ENCODE measurements around the gene NUP42. TPM values are rescaled to one million over a fixed set of nuclear protein-coding genes. Genes with fewer than 3 reads are reported as not detected.
"Not testable (repeated sequence)": the region's sequence is repeated elsewhere in the genome, so short reads cannot be mapped to it uniquely, and the experiment has no call there.

The NUP42 gene
- total RNA-seq, 2 experiments from 2014 or later = 33.0 to 33.8 TPM

DNA sequence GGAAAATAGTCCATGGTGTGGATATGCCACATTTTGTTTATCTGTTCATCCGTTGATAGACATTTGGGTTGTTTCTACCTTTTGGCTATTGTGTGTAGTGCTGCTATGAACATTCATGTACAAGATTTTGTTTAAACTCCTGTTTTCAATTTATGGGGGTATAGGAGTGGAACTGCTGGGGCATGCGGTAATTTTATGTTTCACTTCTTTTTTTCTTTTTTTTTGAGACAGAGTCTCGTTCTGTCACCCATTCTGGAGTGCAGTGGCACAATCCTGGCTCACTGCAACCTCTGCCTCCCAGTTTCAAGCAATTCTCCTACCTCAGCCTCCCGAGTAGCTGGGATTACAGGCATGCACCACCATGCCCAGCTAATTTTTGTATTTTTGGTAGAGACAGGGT, 42.5 kb downstream of the NUP42 start:
- H3K4me3 Mint-ChIP-seq; POLR2A ChIA-PET; H3K27ac Mint-ChIP-seq; H3K4me1 Mint-ChIP-seq; H3K9me3 Mint-ChIP-seq; DNase-seq; H3K36me3 Mint-ChIP-seq (ENCODE audit: low read depth); CTCF ChIA-PET: not testable (repeated sequence)
- H3K27me3 Mint-ChIP-seq = peaks cover 14% of the 10 kb centered on the region

DNA sequence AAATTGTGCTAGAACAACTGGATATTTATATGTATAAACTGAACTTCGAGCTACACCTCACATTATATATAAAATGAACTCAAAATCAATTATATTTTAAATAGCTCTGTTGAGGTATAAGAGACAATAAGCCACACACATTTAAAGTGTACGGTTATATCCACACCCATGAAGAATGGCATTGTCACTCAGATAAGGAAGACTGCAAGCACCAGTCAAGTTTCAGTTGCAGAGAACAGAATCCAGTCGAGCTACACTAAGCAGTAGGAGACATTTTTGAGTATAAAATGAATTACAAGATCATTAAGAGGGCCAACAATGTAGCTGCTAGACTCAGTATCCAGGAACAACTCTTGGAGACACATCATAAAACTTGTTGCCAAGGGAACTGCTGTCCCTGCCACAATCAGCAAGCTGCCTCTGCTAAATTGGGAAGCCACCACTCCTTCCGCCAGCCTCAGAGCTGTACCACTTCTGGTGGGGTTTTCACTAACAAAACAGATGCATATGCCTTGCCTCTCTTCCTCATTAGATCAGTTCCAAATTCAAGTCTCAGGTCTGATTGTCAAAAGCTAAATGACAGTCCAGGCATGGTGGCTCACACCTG, 45.1 kb downstream of the NUP42 start:
- DNase-seq = no peak
- H3K9me3 Mint-ChIP-seq = no peaks in the 10 kb centered on the region
- H3K4me3 Mint-ChIP-seq = no peak overlapping the region
- H3K27ac Mint-ChIP-seq = no peak overlapping the region
- ChIA-PET CTCF (interaction anchor here (1.2 kb wide), 2 partner anchors 37 to 141 kb away, joined by 3 read pairs; no protein-coding TSS in a partner anchor), POLR2A (no interaction called here)
- no peaks in the 10 kb centered on the region for H3K36me3 Mint-ChIP-seq (ENCODE audit: low read depth)
- H3K27me3 Mint-ChIP-seq = peaks cover 10% of the 10 kb centered on the region
- H3K4me1 Mint-ChIP-seq = no peaks in the 10 kb centered on the region

DNA sequence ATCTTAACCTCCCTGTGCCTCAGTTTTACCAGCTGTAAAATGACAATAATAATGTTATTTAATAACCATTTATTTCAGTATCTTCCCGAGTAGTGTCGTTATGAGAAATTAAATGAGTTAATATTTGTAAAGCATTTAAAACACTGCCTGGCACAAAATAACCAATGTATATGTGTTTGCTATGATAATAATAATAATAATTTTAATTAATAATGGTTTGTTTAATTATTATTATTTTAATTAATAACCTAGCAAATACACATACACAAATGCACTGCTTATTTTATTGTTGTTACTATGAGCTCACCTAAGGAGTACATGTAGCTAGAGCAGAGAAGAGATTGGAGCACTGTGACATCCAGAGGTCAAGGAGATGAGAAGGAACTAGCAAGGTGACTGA, 46.6 kb downstream of the NUP42 start:
- ChIA-PET POLR2A (no interaction called here), CTCF (no interaction called here)
- Mint-ChIP-seq H3K4me3 (no peak overlapping the region), H3K27ac (no peak overlapping the region), H3K36me3 (ENCODE audit: low read depth) (no peaks in the 10 kb centered on the region), H3K9me3 (no peaks in the 10 kb centered on the region), H3K4me1 (no peaks in the 10 kb centered on the region), H3K27me3 (peaks cover 5% of the 10 kb centered on the region)
- DNase-seq = no peak

DNA sequence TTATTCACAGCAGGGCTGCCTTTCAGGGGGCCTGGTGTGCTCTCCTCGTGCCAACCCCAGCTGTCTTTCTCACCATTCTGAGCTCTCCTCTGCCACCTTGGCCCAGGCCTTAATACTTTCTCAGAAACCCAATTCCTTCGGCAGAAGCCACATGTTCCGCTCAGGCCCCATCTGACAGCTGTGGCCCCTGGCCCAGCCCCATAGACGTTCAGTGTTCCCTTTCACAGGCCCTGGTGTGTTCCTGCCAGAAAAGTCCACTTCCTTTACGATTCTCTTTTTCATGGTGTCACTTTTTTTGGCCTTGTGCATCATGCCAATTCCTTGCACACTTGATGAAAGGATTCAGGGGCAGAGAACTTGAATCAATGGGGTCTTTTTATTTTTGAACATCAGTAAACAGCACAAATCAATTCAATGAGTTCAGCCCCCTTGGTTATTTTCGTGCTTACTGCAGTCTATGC, 48.8 kb downstream of the NUP42 start:
- H3K4me1 Mint-ChIP-seq = peaks cover 1% of the 10 kb centered on the region
- DNase-seq = no peak
- H3K27me3 Mint-ChIP-seq = no peaks in the 10 kb centered on the region
- ChIA-PET POLR2A (no interaction called here), CTCF (interaction anchor here (1.0 kb wide), 1 partner anchor 42 kb away, joined by 3 read pairs; no protein-coding TSS in a partner anchor)
- H3K27ac Mint-ChIP-seq = no peak overlapping the region
- H3K9me3 Mint-ChIP-seq = no peaks in the 10 kb centered on the region
- no peaks in the 10 kb centered on the region for H3K36me3 Mint-ChIP-seq (ENCODE audit: low read depth)
- H3K4me3 Mint-ChIP-seq = no peak overlapping the region

DNA sequence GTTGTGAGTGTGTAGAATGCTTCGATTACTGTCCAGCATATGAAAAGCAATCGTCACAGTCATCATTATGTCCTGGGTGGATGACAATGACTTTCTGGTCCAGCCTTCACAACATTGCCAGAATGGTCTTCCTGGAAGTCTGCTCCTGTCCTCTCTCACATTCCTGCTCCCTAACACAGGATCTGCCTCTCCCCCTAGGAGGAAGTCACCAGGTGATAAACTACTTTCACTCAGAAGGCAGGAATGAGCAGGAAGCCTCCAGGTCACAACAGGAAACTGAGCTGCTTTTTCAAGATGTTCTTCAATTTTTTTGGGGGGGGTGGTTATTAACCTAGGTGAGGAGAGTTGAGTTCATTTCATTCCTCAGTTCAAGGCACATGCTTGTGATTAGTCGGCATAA, 51.1 kb downstream of the NUP42 start:
- DNase-seq = no peak
- H3K9me3 Mint-ChIP-seq = no peaks in the 10 kb centered on the region
- no peak overlapping the region for H3K4me3 Mint-ChIP-seq
- ChIA-PET POLR2A (no interaction called here), CTCF (no interaction called here)
- H3K36me3 Mint-ChIP-seq (ENCODE audit: low read depth) = no peaks in the 10 kb centered on the region
- H3K4me1 Mint-ChIP-seq = peaks cover 1% of the 10 kb centered on the region
- H3K27me3 Mint-ChIP-seq = no peaks in the 10 kb centered on the region
- H3K27ac Mint-ChIP-seq = no peak overlapping the region

DNA sequence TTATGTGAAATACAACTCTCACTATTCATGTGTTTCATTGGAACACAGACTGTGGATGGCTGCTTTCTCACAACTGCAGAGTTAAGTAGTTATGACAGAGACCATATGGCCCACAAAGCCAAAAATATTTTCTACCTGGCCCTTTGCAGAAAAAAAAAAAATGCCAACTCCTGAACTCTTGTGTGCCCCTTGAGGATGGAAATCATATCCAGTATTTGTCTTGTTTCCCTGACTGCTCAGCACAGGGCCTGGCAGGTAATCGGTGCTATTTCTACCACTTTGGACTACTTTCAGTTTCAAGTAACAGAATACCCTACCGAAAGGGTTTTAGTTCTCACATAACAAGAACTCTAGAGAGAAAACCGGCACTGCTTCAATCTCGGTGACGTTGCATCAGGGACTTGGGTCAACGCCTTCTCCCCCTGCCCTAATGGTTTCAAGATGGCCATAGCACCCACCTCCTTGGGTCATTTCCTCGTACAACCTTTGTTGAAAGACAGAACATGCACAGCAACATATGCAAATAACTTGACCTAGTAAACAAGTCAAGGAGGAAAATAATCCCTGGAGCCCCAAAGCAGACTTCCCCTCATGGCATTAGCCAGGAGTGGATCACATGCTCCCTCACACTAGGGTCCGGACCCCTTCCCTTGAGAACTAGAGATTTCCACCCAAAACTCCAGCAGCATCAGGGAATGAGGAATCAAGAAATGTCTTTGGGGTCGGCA, 52.9 kb downstream of the NUP42 start:
- H3K9me3 Mint-ChIP-seq = no peaks in the 10 kb centered on the region
- H3K27ac Mint-ChIP-seq = no peak overlapping the region
- H3K36me3 Mint-ChIP-seq (ENCODE audit: low read depth) = no peaks in the 10 kb centered on the region
- POLR2A ChIA-PET = no interaction called here
- H3K27me3 Mint-ChIP-seq = no peaks in the 10 kb centered on the region
- CTCF ChIA-PET = no interaction called here
- peaks cover 1% of the 10 kb centered on the region for H3K4me1 Mint-ChIP-seq
- DNase-seq = no peak
- H3K4me3 Mint-ChIP-seq = no peak overlapping the region

DNA sequence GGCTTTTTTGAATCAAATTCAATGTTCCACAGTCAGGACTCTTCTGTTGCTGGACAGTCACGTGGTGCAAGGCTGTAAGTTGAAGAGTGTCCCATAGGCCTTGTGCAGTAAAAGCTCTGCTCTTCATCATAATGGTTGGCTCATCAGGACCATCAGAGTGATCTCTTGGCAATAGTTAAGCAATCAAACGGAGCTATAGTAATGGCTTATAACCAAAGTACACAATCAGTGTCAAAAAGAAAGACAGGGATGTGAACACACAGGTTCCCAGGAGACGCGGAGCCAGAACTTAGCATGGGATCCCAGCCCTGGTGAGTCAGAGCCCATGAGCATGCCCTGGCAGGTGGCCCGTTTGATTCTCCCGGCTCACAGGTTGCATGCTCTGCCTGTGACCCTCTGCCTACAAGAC, 54.0 kb downstream of the NUP42 start:
- POLR2A ChIA-PET = no interaction called here
- Mint-ChIP-seq H3K27ac (no peak overlapping the region), H3K36me3 (ENCODE audit: low read depth) (no peaks in the 10 kb centered on the region), H3K4me1 (peaks cover 1% of the 10 kb centered on the region), H3K27me3 (no peaks in the 10 kb centered on the region), H3K4me3 (no peak overlapping the region), H3K9me3 (no peaks in the 10 kb centered on the region)
- DNase-seq = no peak
- CTCF ChIA-PET = no interaction called here

DNA sequence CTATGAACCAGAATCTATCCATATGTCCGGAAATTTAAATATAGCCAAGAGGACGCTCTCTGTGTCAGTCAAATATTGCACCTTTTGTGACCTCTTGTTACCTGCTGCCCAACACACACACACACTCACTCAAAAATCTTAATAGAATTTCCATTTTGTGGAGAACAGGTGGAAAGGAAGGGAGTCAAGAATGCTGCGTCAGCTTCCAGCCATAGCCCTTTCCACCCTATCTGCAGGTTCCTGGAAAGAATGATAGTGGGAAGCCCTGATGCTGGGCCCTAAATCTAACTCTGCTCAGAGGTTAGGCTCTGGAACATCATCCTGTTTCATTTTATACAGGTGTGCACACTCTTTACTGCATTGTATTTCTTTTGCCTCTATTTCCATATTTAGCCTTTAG, 55.2 kb downstream of the NUP42 start:
- ChIA-PET CTCF (no interaction called here), POLR2A (no interaction called here)
- H3K4me3 Mint-ChIP-seq = no peak overlapping the region
- no peaks in the 10 kb centered on the region for H3K27me3 Mint-ChIP-seq
- H3K36me3 Mint-ChIP-seq (ENCODE audit: low read depth) = no peaks in the 10 kb centered on the region
- DNase-seq = no peak
- H3K27ac Mint-ChIP-seq = no peak overlapping the region
- peaks cover 1% of the 10 kb centered on the region for H3K4me1 Mint-ChIP-seq
- no peaks in the 10 kb centered on the region for H3K9me3 Mint-ChIP-seq

DNA sequence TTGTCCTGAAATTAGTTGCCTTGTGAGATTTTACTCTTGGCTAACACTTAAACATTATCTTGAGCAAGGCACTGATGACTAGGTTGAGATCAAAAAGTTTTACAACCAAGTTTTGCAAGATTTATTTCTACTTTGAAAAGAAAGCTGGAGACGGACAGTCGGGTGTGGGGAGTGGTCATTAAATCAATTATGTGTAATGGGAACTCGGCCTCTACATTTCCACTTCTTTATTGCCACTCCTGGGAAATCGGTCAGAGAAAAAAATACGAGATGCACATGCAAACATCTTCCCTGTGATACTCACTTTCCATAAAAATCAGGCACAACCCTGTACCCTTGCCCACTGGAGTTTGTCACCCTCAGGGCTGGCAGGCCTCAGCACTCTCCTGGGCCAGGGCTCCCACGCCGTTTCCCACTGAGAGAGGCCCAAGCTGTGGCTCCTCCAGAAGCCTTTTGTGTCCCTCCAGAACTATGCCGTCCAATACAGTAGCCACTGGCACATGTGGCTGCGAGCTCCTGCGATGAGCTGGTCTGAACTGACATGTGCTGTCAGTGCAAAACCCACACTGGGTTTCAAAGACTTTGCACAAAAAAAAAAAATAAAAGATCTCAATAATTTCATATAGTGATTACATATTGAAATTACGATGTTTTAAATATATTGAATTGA, 57.3 kb downstream of the NUP42 start:
- Mint-ChIP-seq H3K36me3 (ENCODE audit: low read depth) (no peaks in the 10 kb centered on the region), H3K27ac (no peak overlapping the region), H3K4me1 (peaks cover 1% of the 10 kb centered on the region), H3K9me3 (no peaks in the 10 kb centered on the region), H3K4me3 (no peak overlapping the region), H3K27me3 (peaks cover 10% of the 10 kb centered on the region)
- no peak for DNase-seq
- ChIA-PET POLR2A (no interaction called here), CTCF (interaction anchor here (0.6 to 1.6 kb wide), 2 partner anchors 11 to 34 kb away, joined by 3 to 5 read pairs; no protein-coding TSS in a partner anchor)

DNA sequence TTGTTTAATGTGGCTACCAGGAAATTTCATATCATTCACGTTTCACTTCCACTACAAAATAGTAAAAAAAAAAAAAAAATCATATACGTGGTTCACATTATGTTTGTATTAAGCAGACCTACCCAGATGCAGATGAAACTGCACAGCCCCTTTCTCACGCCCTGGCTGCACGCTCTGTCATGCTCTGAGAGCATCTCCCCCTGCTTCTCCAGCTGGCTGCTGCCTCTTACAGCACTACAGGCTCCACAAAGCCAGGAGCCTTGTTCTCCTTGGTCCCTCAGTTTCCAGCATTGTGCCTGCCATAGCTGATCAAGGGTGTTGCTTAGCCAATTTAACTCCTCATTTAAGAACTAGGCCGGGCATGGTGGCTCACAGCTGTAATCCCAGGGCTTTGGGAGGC, 57.9 kb downstream of the NUP42 start:
- no peak for DNase-seq
- peaks cover 1% of the 10 kb centered on the region for H3K4me1 Mint-ChIP-seq
- H3K9me3 Mint-ChIP-seq = no peaks in the 10 kb centered on the region
- ChIA-PET CTCF (interaction anchor here (1.6 kb wide), 1 partner anchor 33 kb away, joined by 5 read pairs; no protein-coding TSS in a partner anchor), POLR2A (no interaction called here)
- H3K27ac Mint-ChIP-seq = no peak overlapping the region
- no peaks in the 10 kb centered on the region for H3K36me3 Mint-ChIP-seq (ENCODE audit: low read depth)
- H3K27me3 Mint-ChIP-seq = peaks cover 13% of the 10 kb centered on the region
- no peak overlapping the region for H3K4me3 Mint-ChIP-seq

DNA sequence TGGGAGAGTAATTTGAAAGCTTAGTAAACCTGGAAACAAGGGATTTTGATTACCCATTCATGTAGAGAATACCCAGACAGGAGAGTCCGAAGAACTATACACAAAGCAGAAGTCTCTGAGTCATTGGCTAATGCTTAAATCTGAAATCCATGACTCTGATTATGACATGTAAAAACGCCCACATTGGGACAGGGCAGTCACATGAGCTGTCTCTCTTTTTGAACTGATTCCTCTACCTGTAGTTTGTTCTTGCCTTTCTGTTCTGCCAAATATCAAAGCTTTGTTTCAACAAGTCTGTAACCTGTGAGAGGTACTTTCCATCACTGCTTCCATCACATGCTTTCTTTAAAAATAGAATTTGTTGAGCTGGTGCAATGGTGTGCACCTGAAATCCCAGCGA, 60.5 kb downstream of the NUP42 start:
- POLR2A ChIA-PET = no interaction called here

DNA sequence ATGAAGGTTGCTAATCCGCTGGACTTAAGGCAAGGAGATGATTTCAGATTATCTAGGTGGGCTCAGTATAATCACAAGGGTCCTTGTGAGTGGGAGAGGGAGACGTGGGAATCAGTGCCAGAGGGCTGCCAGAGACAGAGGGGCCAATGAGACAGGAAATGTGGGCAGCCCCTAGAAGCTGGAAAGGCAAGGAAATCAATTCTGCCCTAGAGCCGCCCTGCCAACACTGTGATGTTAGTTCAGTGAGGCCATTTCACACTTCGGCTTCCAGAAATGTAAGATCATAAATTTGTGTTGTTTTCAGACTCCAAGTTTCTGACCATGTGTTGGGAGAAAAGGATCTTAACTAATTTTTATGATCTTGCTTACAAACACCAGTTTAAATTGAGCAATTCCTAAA, 61.1 kb downstream of the NUP42 start:
- ChIA-PET POLR2A (no interaction called here), CTCF (interaction anchor here (0.7 to 1.3 kb wide), 2 partner anchors 19 to 254 kb away, joined by 3 read pairs; no protein-coding TSS in a partner anchor)
- no peaks in the 10 kb centered on the region for H3K9me3 Mint-ChIP-seq
- peaks cover under 1% of the 10 kb centered on the region for H3K4me1 Mint-ChIP-seq
- no peak for DNase-seq
- no peaks in the 10 kb centered on the region for H3K36me3 Mint-ChIP-seq (ENCODE audit: low read depth)
- H3K4me3 Mint-ChIP-seq = no peak overlapping the region
- H3K27ac Mint-ChIP-seq = no peak overlapping the region
- H3K27me3 Mint-ChIP-seq = peaks cover 38% of the 10 kb centered on the region

More for the DNA sequence above, 60.5 kb downstream of the NUP42 start:
- Mint-ChIP-seq H3K27ac (no peak overlapping the region), H3K9me3 (no peaks in the 10 kb centered on the region), H3K4me3 (no peak overlapping the region), H3K27me3 (peaks cover 32% of the 10 kb centered on the region), H3K36me3 (ENCODE audit: low read depth) (no peaks in the 10 kb centered on the region), H3K4me1 (no peaks in the 10 kb centered on the region)
- CTCF ChIA-PET = interaction anchor here (0.6 to 1.3 kb wide), 3 partner anchors 17 to 21 kb away, joined by 3 read pairs; no protein-coding TSS in a partner anchor
- DNase-seq = no peak

DNA sequence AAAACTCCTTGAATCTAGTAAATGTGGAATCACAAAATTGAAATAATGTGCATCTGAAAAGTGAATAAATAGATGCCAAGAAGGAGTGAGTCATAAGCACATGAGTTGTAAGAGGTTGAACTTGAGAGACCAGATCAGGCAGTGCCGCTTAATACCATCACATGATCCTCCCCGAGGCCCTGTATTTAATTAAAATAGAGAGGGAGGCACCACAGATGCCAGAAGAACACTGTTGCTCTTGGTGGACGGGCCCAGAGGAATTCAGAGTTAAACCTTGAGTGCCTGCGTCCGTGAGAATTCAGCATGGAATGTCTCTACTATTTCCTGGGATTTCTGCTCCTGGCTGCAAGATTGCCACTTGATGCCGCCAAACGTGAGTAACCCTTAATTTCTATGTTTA, 64.7 kb downstream of the NUP42 start, which contains the start of gene GPNMB:
Gene GPNMB (plus strand): TSS at position 221 of the 400 bp plus-strand sequence. CDS start 83 bp downstream, at position 304.
- ChIA-PET POLR2A (no interaction called here), CTCF (no interaction called here)
- Mint-ChIP-seq H3K4me3 (no peak within 1 kb of the TSS), H3K9me3 (no peaks in the 10 kb centered on the region), H3K4me1 (peaks cover 2% of the 10 kb centered on the region), H3K27ac (no peak within 1 kb of the TSS), H3K27me3 (peaks cover 68% of the 10 kb centered on the region), H3K36me3 (ENCODE audit: low read depth) (no peaks in the 10 kb centered on the region)
- no peak for DNase-seq
